ENCODE results near the gene RHBDL2. TPM values are rescaled to one million over a fixed set of nuclear protein-coding genes. Genes with fewer than 3 reads are reported as not detected.

RHBDL2 gene
- total and polyA plus RNA-seq, 10 of the 15 experiments (the other 5 are each of a cell fraction or from before 2014, with no cell fraction given), result 0.05 TPM; not detected in 9

GRCh38 chr1:38940339-38941047, 1.1 kb downstream of the RHBDL2 start:
- Histone ChIP-seq H3K4me1 (ENCODE audit: control insufficient read depth, insufficient read depth, low read length) (no peaks in the 10 kb centered on the region), H3K27me3 (replicated peaks in 1 of 2; ENCODE audit: control insufficient read depth in 2 of 2, insufficient read depth in 2 of 2, low read length in 1 of 2) (no peaks in the 10 kb centered on the region; a peak in 1 of 4 replicates), H3K4me2 (ENCODE audit: control insufficient read depth, insufficient read depth) (no peak overlapping the region), H2AFZ (ENCODE audit: control insufficient read depth, low read depth, low read length) (no peak overlapping the region), H3K9ac (ENCODE audit: control insufficient read depth, insufficient read depth, low read length) (no peak overlapping the region), H3K4me3 (no peak overlapping the region), H3K27ac (ENCODE audit: control insufficient read depth, insufficient read depth) (no peak overlapping the region), H3K9me3 (replicated peaks; ENCODE audit: control insufficient read depth, insufficient read depth, low read length) (no peaks in the 10 kb centered on the region), H3K79me2 (ENCODE audit: control insufficient read depth, insufficient read depth, low read length) (no peaks in the 10 kb centered on the region), H4K20me1 (ENCODE audit: control insufficient read depth, insufficient read depth) (no peaks in the 10 kb centered on the region), H3K36me3 (ENCODE audit: control insufficient read depth in 2 of 2, insufficient read depth in 2 of 2, low read length in 1 of 2) (no peaks in the 10 kb centered on the region)
- POLR2A ChIA-PET, result no interaction called here
- no peak for DNase-seq (ENCODE audit: low read depth, low spot score)
- no TSS peak for BruUV-seq (replicated peaks)
- intact Hi-C loops (cut with micrococcal nuclease; ENCODE audit: unreplicated experiment), result no loop called here
- SMC1A ChIA-PET (ENCODE audit: uncharacterized antibody, unreplicated experiment), result no interaction called here
- in situ Hi-C loops (cut with MboI), result no loop called here
- FAIRE-seq, result no peak
- CTCF ChIA-PET, result no interaction called here
- RAD21 ChIA-PET (ENCODE audit: unreplicated experiment), result no interaction called here
- WGBS (ENCODE audit: insufficient coverage, insufficient replicate concordance, low lambda C conversion rate, missing lambda C conversion rate), result 48% methylated on average over 9 of the region's 9 CpGs
- no peak for TF ChIP-seq TAF1 (IDR thresholded peaks at IDR 0.05; ENCODE audit: borderline replicate concordance, low read depth, low read length)
- no peak for TF ChIP-seq CHD2 (IDR thresholded peaks at IDR 0.05; ENCODE audit: borderline replicate concordance, low read depth, low read length)
- no peak for TF ChIP-seq CEBPB (IDR thresholded peaks at IDR 0.05; ENCODE audit: borderline replicate concordance in 1 of 2, low read depth in 2 of 2, low read length in 2 of 2)
- no peak for TF ChIP-seq ZNF384 (IDR thresholded peaks at IDR 0.05; ENCODE audit: borderline replicate concordance, low read depth, low read length)
- TF ChIP-seq, protein P1, sequence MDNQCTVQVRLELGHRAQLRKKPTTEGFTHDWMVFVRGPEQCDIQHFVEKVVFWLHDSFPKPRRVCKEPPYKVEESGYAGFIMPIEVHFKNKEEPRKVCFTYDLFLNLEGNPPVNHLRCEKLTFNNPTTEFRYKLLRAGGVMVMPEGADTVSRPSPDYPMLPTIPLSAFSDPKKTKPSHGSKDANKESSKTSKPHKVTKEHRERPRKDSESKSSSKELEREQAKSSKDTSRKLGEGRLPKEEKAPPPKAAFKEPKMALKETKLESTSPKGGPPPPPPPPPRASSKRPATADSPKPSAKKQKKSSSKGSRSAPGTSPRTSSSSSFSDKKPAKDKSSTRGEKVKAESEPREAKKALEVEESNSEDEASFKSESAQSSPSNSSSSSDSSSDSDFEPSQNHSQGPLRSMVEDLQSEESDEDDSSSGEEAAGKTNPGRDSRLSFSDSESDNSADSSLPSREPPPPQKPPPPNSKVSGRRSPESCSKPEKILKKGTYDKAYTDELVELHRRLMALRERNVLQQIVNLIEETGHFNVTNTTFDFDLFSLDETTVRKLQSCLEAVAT (IDR thresholded peaks at IDR 0.05), result no peak
- TF ChIP-seq, protein P2, sequence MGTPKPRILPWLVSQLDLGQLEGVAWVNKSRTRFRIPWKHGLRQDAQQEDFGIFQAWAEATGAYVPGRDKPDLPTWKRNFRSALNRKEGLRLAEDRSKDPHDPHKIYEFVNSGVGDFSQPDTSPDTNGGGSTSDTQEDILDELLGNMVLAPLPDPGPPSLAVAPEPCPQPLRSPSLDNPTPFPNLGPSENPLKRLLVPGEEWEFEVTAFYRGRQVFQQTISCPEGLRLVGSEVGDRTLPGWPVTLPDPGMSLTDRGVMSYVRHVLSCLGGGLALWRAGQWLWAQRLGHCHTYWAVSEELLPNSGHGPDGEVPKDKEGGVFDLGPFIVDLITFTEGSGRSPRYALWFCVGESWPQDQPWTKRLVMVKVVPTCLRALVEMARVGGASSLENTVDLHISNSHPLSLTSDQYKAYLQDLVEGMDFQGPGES (IDR thresholded peaks at IDR 0.05), result no peak
- no peak for TF ChIP-seq NR2C1 (IDR thresholded peaks at IDR 0.05)
- TF ChIP-seq BMI1 (IDR thresholded peaks at IDR 0.05; ENCODE audit: borderline replicate concordance), result no peak
- TF ChIP-seq, protein P3, sequence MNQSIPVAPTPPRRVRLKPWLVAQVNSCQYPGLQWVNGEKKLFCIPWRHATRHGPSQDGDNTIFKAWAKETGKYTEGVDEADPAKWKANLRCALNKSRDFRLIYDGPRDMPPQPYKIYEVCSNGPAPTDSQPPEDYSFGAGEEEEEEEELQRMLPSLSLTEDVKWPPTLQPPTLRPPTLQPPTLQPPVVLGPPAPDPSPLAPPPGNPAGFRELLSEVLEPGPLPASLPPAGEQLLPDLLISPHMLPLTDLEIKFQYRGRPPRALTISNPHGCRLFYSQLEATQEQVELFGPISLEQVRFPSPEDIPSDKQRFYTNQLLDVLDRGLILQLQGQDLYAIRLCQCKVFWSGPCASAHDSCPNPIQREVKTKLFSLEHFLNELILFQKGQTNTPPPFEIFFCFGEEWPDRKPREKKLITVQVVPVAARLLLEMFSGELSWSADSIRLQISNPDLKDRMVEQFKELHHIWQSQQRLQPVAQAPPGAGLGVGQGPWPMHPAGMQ (IDR thresholded peaks at IDR 0.05; ENCODE audit: borderline replicate concordance), result no peak
- no peak for TF ChIP-seq ATF2 (IDR thresholded peaks at IDR 0.05; ENCODE audit: low read length)
- TF ChIP-seq, protein P4, sequence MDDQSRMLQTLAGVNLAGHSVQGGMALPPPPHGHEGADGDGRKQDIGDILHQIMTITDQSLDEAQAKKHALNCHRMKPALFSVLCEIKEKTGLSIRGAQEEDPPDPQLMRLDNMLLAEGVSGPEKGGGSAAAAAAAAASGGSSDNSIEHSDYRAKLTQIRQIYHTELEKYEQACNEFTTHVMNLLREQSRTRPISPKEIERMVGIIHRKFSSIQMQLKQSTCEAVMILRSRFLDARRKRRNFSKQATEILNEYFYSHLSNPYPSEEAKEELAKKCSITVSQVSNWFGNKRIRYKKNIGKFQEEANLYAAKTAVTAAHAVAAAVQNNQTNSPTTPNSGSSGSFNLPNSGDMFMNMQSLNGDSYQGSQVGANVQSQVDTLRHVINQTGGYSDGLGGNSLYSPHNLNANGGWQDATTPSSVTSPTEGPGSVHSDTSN (IDR thresholded peaks at IDR 0.05; ENCODE audit: insufficient replicate concordance, low read depth, low read length), result no peak
- no peak for TF ChIP-seq ESRRA (IDR thresholded peaks at IDR 0.05; ENCODE audit: low read length)
- TF ChIP-seq WRNIP1 (IDR thresholded peaks at IDR 0.05; ENCODE audit: borderline replicate concordance, low read depth, low read length), result no peak
- TF ChIP-seq ZNF207 (IDR thresholded peaks at IDR 0.05; ENCODE audit: borderline replicate concordance), result no peak
- no peak for TF ChIP-seq ZBED1 (IDR thresholded peaks at IDR 0.05; ENCODE audit: borderline replicate concordance)
- TF ChIP-seq CREB1 (IDR thresholded peaks at IDR 0.05; ENCODE audit: low read depth), result no peak
- no peak for TF ChIP-seq MEF2A (IDR thresholded peaks at IDR 0.05; ENCODE audit: insufficient read depth, low read depth, low read length)
- TF ChIP-seq ATF7 (IDR thresholded peaks at IDR 0.05; ENCODE audit: low read depth), result no peak
- no peak for TF ChIP-seq RUNX3 (IDR thresholded peaks at IDR 0.05; ENCODE audit: low read length)
- ATAC-seq, result no peak
